Spleen (tissue), 11 donors: ENCODE results near the gene SV2B. TPM values are rescaled to one million over a fixed set of nuclear protein-coding genes. Genes with fewer than 3 reads are reported as not detected.

ENCODE experiments used
- DNase-seq: peaks from one replicate; pipeline ENCODE4 v3.0.0-alpha.2; 2020
- H3K27ac ChIP-seq, 8 donors: fragments of 200-600 bp; sonication (generic) in 7 of 8; 1 replicate in 4 of 8; 2 replicates in 4 of 8; pipeline versions ENCODE4 v1.5.0 to v1.8.0; 2016 to 2021; ENCODE audit warnings: inconsistent platforms in 4 of 8, mild to moderate bottlenecking in 4 of 8, moderate library complexity in 1 of 8
- H3K27me3 ChIP-seq, 7 donors: fragments of 200-600 bp; sonication (generic) in 6 of 7; replicated peaks in 1 of 7; 1 replicate in 4 of 7; 2 replicates in 3 of 7; pipeline versions ENCODE4 v1.5.0 to v1.8.0; 2016 to 2021; ENCODE audit warnings: inconsistent platforms in 3 of 7, mild to moderate bottlenecking in 1 of 7
- H3K36me3 ChIP-seq, 6 donors: fragments of 200-600 bp; sonication (generic) in 5 of 6; 1 replicate in 4 of 6; 2 replicates in 2 of 6; pipeline versions ENCODE4 v1.5.0 to v1.8.0; 2016 to 2021; ENCODE audit warnings: inconsistent platforms in 2 of 6
- H3K4me1 ChIP-seq, 6 donors: fragments of 200-600 bp; sonication (generic) in 5 of 6; 1 replicate in 3 of 6; 2 replicates in 3 of 6; pipeline versions ENCODE4 v1.5.0 to v1.8.0; 2016 to 2021; ENCODE audit warnings: inconsistent platforms in 3 of 6
- H3K4me3 ChIP-seq, 8 donors: fragments of 200-600 bp; sonication (generic) in 7 of 8; 1 replicate in 4 of 8; 2 replicates in 4 of 8; pipeline versions ENCODE4 v1.5.0 to v1.8.0; 2016 to 2021; ENCODE audit warnings: inconsistent platforms in 4 of 8, mild to moderate bottlenecking in 4 of 8, moderate library complexity in 2 of 8
- H3K9me3 ChIP-seq, 8 donors: fragments of 200-600 bp; sonication (generic) in 7 of 8; 1 replicate in 4 of 8; 2 replicates in 4 of 8; pipeline versions ENCODE4 v1.5.0 to v1.8.0; 2016 to 2021; ENCODE audit warnings: inconsistent platforms in 4 of 8
- POLR2A ChIP-seq, 3 donors: fragments of 450-650 bp; IDR thresholded peaks; one replicate each; pipeline ENCODE4 v1.5.1; 2017; ENCODE audit warnings: antibody characterized with exemption in 3 of 3, mild to moderate bottlenecking in 1 of 3
- POLR2AphosphoS5 ChIP-seq, 3 donors: sonication (generic); formaldehyde crosslinking; IDR thresholded peaks; one replicate each; pipeline ENCODE4 v1.5.1; 2017; ENCODE audit warnings: antibody characterized with exemption in 3 of 3
- WGBS, 5 donors: extraction: QIAGEN DNeasy Blood & Tissue Kit in 3 of 5; methylation state at CpG; one replicate each; pipeline versions ENCODE4 v1.1.5 to v1.1.7; 2013 to 2018; 5-methylcytosine and 5-hydroxymethylcytosine counted together
- intact Hi-C: fragments of 100-400 bp; cut with DNase I; formaldehyde crosslinking; loops from one replicate; pipeline ENCODE4 v1.15.0; 2023; ENCODE audit warnings: low total_unique reads
- polyA plus RNA-seq, 3 donors: library from polyadenylated mRNA; stranded (reverse); fragments of 200-250 nt; gene quantifications; one replicate each; pipeline ENCODE4 v1.2.1, GENCODE V29; 2013
- total RNA-seq, 7 donors: library from RNA; depleted of rRNA in 3 of 7; stranded (reverse); fragments of >200 nt in 3 of 7; fragmentation: NEBNext Ultra II Directional in 4 of 7; extraction: Animal tissue kit (Norgen Biotek cat#: 25700) in 4 of 7; gene quantifications; one replicate each; pipeline versions ENCODE4 v1.1.0 to v1.2.1, GENCODE V29; 2016 to 2021
- TF ChIP-seq, protein P1 (sequence below), 11 experiments: fragments of 200-600 bp in 7 of 11; fragments of 450-650 bp in 4 of 11; sonication (generic) in 4 of 11; IDR thresholded peaks in 8 of 11; conservative IDR thresholded peaks in 3 of 11; 1 replicate in 7 of 11; 2 replicates in 4 of 11; pipeline versions ENCODE4 v1.4.0 to v1.8.0; 2016 to 2021; ENCODE audit warnings: antibody characterized with exemption in 11 of 11, inconsistent platforms in 4 of 11, mild to moderate bottlenecking in 1 of 11
- donor health status: healthy with polysubstance abuse.
- donor health status: DM: no; HTN: no; CAD: no; lungs with moderate emphysema.
- donor health status: DM: no; HTN: no; CAD: no.
- donor health status: Bipolar disorder and iron deficiency.
- donor health status: healthy.
- donor health status: DM: no; HTN: no; CAD: no.
- donor health status: DM: yes; HTN: yes; CAD: no.

The SV2B gene
- total and polyA plus RNA-seq, 10 donors: 0.07 to 1.2 (median 0.48) TPM

DNA sequence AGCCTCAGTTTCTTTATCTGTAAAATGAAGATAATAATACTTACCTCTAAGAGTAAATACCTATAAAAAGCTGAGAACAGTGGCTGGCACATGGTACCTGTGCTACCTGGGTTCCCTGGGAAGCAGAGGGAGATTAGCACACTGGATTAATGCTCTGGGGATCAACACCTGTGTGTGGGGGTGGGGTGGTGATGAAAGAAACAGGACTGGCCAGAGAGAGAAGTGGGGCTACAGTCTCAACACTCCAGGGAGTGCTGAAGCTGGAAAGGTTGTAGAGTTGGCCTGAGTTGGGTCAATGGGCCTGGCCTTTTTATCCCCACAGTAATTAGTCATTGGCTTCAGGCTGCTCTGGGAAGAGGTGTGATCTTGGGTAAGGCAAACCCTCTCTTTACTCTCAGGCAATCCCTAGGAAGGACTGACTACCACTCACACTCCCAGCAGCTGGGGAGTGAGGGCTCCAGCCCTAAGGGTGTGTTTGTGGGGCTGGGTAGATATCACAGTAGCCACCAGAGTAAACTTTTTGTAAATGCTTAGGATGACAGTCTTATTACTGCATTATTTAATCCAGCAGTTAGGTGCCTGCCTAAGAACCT lies 102.5 kb downstream of the SV2B start:
- no peaks in the 10 kb centered on the region for H3K9me3 ChIP-seq
- no peaks in the 10 kb centered on the region for H3K36me3 ChIP-seq
- H3K27ac ChIP-seq: no peak overlapping the region
- TF ChIP-seq, protein P1, sequence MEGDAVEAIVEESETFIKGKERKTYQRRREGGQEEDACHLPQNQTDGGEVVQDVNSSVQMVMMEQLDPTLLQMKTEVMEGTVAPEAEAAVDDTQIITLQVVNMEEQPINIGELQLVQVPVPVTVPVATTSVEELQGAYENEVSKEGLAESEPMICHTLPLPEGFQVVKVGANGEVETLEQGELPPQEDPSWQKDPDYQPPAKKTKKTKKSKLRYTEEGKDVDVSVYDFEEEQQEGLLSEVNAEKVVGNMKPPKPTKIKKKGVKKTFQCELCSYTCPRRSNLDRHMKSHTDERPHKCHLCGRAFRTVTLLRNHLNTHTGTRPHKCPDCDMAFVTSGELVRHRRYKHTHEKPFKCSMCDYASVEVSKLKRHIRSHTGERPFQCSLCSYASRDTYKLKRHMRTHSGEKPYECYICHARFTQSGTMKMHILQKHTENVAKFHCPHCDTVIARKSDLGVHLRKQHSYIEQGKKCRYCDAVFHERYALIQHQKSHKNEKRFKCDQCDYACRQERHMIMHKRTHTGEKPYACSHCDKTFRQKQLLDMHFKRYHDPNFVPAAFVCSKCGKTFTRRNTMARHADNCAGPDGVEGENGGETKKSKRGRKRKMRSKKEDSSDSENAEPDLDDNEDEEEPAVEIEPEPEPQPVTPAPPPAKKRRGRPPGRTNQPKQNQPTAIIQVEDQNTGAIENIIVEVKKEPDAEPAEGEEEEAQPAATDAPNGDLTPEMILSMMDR (IDR thresholded peaks at IDR 0.05 in 8 of 11, conservative IDR thresholded peaks at IDR 0.05 in 3 of 11): no peak
- TF ChIP-seq POLR2A (IDR thresholded peaks at IDR 0.05) (no peak), POLR2AphosphoS5 (IDR thresholded peaks at IDR 0.05) (no peak)
- no peak overlapping the region for H3K4me3 ChIP-seq
- peaks cover 0 to 5% (median 0%) of the 10 kb centered on the region in 6 donors for H3K4me1 ChIP-seq
- H3K27me3 ChIP-seq: peaks cover 0 to 56% (median 0%) of the 10 kb centered on the region in 7 donors
- DNase-seq: no peak
- intact Hi-C loops: no loop called here

DNA sequence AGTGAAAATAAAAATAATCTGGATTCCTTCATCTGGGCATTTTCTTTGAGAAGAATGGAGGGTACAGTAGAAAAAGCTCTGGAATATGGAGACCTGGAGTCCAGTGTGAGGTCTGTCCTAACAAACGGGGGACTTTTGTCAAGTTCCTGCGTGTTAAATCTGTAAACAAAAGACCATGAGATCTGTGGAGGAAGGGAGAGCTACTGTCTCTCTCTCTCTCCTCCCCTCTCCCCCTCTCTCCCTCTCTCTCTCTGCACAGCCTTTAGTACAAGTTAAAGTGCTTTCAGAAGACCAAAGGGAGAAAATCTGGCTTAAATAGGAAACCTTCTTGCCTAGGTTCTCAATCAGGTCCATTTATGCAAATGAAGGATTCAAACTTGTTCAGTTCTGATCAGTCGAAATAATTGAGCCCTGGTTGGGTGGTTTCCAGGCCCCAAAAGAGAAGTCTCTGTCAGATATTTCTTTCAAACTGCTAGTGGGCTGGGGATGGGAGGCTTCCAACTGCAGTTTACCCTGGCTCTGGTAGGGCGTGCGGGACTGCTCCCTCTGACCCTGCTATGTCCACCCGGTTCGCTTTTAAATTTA lies 103.7 kb downstream of the SV2B start:
- Histone ChIP-seq H3K9me3 (no peaks in the 10 kb centered on the region), H3K4me1 (no peaks in the 10 kb centered on the region), H3K27me3 (peaks cover 0 to 58% (median 0%) of the 10 kb centered on the region in 7 donors), H3K4me3 (no peak overlapping the region), H3K36me3 (no peaks in the 10 kb centered on the region), H3K27ac (no peak overlapping the region)
- intact Hi-C loops: no loop called here
- TF ChIP-seq POLR2AphosphoS5 (IDR thresholded peaks at IDR 0.05) (no peak), POLR2A (IDR thresholded peaks at IDR 0.05) (no peak)
- TF ChIP-seq, protein P1 (IDR thresholded peaks at IDR 0.05 in 8 of 11, conservative IDR thresholded peaks at IDR 0.05 in 3 of 11): no peak
- DNase-seq: no peak
- 59 to 69% (median 66%) methylated on average over 7 of the region's 7 CpGs for WGBS, 5 donors

DNA sequence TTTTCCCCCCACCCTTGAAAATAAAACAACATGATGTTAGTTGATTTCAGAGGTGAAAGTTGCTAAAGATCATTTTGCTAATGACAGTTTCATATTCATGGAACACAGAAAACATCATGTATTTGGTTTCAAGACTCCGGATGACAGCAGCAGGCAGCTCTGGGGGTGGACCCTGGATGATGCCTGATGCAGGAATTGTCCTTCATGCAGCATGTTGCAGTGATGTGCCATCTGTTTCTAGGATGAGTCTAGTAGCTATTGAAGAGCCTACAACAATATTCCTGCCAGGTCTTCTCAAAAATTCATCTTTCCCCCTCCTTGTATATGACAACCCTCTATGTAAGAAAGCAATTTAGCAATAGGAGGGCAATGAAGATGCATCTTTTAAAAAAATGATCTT lies 108.3 kb downstream of the SV2B start:
- WGBS, 5 donors: 65 to 94% (median 84%) methylated on average over 1 of the region's 1 CpG
- intact Hi-C loops: no loop called here
- Histone ChIP-seq H3K27ac (no peak overlapping the region), H3K4me3 (no peak overlapping the region), H3K4me1 (no peaks in the 10 kb centered on the region), H3K36me3 (no peaks in the 10 kb centered on the region), H3K27me3 (peaks cover 0 to 55% (median 0%) of the 10 kb centered on the region in 7 donors), H3K9me3 (no peaks in the 10 kb centered on the region)
- TF ChIP-seq, protein P1 (IDR thresholded peaks at IDR 0.05 in 8 of 11, conservative IDR thresholded peaks at IDR 0.05 in 3 of 11): no peak
- TF ChIP-seq POLR2AphosphoS5 (IDR thresholded peaks at IDR 0.05) (no peak), POLR2A (IDR thresholded peaks at IDR 0.05) (no peak)
- no peak for DNase-seq

DNA sequence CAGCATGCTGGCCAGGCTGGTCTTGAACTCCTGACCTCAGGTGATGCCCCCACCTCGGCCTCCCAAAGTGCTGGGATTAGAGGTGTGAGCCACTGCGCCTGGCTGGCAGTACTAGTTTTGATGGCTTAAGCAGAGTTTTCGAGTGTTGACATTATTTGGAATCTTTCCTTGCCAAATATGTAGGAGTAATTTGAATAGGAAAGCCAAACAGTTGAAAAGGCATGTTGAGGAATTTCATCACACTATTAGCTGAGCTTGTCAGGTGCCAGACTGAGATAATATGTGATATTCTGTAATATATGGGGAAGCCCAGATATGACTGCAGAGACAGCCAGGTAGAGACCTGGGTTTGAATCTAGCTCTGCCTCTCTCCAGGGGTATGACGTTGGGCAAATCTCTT lies 109.3 kb downstream of the SV2B start:
- TF ChIP-seq, protein P1 (IDR thresholded peaks at IDR 0.05 in 8 of 11, conservative IDR thresholded peaks at IDR 0.05 in 3 of 11): no peak
- intact Hi-C loops: no loop called here
- Histone ChIP-seq H3K9me3 (peaks cover 0 to 8% (median 0%) of the 10 kb centered on the region in 8 donors), H3K36me3 (no peaks in the 10 kb centered on the region), H3K27me3 (peaks cover 0 to 64% (median 0%) of the 10 kb centered on the region in 7 donors), H3K4me1 (no peaks in the 10 kb centered on the region), H3K4me3 (no peak overlapping the region), H3K27ac (no peak overlapping the region)
- WGBS, 5 donors: 67 to 74% (median 69%) methylated on average over 4 of the region's 4 CpGs
- DNase-seq: no peak
